Peyer's patch (tissue), 4 donors: Measurements from ENCODE around the gene GARIN3.

Experiments
- POLR2A ChIP-seq, 2 donors: fragments of 450-650 bp; IDR thresholded peaks; one replicate each; pipeline ENCODE4 v1.5.1; 2017; ENCODE audit warnings: antibody characterized with exemption in 2 of 2, mild to moderate bottlenecking in 2 of 2, moderate library complexity in 2 of 2
- TF ChIP-seq, protein P1 (sequence below), 6 experiments: fragments of 450-650 bp in 4 of 6; fragments of 200-600 bp in 2 of 6; sonication (generic) in 1 of 6; IDR thresholded peaks; one replicate each; pipeline ENCODE4 v1.5.1; 2017 to 2019; ENCODE audit warnings: antibody characterized with exemption in 6 of 6, mild to moderate bottlenecking in 3 of 6, moderate library complexity in 1 of 6

DNA sequence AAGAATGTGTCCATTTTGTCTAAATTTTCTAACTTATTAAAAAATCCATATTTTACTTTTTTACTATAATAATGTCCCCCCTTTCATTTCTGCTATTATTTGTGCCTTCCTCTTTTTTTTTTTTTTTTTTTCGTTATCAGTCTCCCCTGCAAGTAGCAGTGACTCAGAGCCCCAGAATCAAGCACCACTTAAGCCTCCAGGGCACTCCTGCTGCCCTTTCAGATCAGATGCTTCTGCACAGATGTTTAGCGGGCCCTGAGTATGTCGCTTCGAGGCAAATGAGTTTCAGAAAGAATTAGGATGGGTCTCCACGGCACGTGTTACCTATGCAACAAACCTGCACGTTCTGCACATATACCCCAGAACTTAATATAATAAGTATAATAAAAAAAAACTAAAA, 35.1 kb downstream of the GARIN3 start:
- TF ChIP-seq, protein P1, sequence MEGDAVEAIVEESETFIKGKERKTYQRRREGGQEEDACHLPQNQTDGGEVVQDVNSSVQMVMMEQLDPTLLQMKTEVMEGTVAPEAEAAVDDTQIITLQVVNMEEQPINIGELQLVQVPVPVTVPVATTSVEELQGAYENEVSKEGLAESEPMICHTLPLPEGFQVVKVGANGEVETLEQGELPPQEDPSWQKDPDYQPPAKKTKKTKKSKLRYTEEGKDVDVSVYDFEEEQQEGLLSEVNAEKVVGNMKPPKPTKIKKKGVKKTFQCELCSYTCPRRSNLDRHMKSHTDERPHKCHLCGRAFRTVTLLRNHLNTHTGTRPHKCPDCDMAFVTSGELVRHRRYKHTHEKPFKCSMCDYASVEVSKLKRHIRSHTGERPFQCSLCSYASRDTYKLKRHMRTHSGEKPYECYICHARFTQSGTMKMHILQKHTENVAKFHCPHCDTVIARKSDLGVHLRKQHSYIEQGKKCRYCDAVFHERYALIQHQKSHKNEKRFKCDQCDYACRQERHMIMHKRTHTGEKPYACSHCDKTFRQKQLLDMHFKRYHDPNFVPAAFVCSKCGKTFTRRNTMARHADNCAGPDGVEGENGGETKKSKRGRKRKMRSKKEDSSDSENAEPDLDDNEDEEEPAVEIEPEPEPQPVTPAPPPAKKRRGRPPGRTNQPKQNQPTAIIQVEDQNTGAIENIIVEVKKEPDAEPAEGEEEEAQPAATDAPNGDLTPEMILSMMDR (IDR thresholded peaks at IDR 0.05): no peak
- TF ChIP-seq POLR2A (IDR thresholded peaks at IDR 0.05): no peak
